H1 (cell line): ENCODE data around the gene KLHL26. TPM values are rescaled to one million over a fixed set of nuclear protein-coding genes. Genes with fewer than 3 reads are reported as not detected.
A peak's percentile ranks its signal among the peaks of the same experiment; 100 is the strongest.

Experiments used
- CTCF ChIA-PET: fragments of 300-600 bp; sonication (Branson Sonifier 250); formaldehyde crosslinking; loops from one replicate; lab custom pipeline; 2021; ENCODE audit not compliant: partially characterized antibody; lab: Charles Lee
- POLR2A ChIA-PET: fragments of 300-600 bp; sonication (Branson Sonifier 250); formaldehyde crosslinking; loops from one replicate; lab custom pipeline; 2021; ENCODE audit warnings: inconsistent platforms; ENCODE audit not compliant: partially characterized antibody; lab: Charles Lee
- DNase-seq, 2 experiments: peaks; one replicate each; pipeline versions ENCODE4 v3.0.0 to v3.0.0-alpha.2; 2010 to 2022; ENCODE audit warnings: low spot score in 2 of 2, low read depth in 1 of 2, mixed read lengths in 1 of 2
- FAIRE-seq: peaks from 2 replicates; lab custom pipeline; 2011; peaks lifted over from hg19 to GRCh38; lab: Jason Lieb, UNC
- H2AFZ ChIP-seq: 2 replicates; pipeline ENCODE4 v1.8.1; 2012; ENCODE audit warnings: low read length, inconsistent platforms
- H2AK5ac ChIP-seq: 2 replicates; pipeline ENCODE4 v1.6.1; 2013; ENCODE audit warnings: low read depth, low read length
- H2BK120ac ChIP-seq: replicated peaks from 2 replicates; pipeline ENCODE3; 2013; ENCODE audit warnings: low read depth, low read length, inconsistent platforms
- H2BK12ac ChIP-seq: 2 replicates; pipeline ENCODE4 v1.6.1; 2013; ENCODE audit warnings: low read depth, low read length
- H2BK15ac ChIP-seq: 2 replicates; pipeline ENCODE4 v1.6.1; 2013; ENCODE audit warnings: low read length
- H2BK20ac ChIP-seq: 2 replicates; pipeline ENCODE4 v1.6.1; 2013; ENCODE audit warnings: low read length
- H2BK5ac ChIP-seq: 2 replicates; pipeline ENCODE4 v1.6.1; 2013; ENCODE audit warnings: low read depth, low read length
- H3K14ac ChIP-seq: 2 replicates; pipeline ENCODE4 v1.6.1; 2013; ENCODE audit warnings: inconsistent platforms; ENCODE audit not compliant: insufficient read length
- H3K18ac ChIP-seq: 2 replicates; pipeline ENCODE4 v1.6.1; 2013; ENCODE audit warnings: low read length; ENCODE audit errors: extremely low read depth
- H3K23ac ChIP-seq: 2 replicates; pipeline ENCODE4 v1.6.1; 2013; ENCODE audit warnings: inconsistent platforms; ENCODE audit not compliant: insufficient read length
- H3K23me2 ChIP-seq: 2 replicates; pipeline ENCODE4 v1.6.1; 2013; ENCODE audit warnings: low read depth, low read length
- H3K27ac ChIP-seq: 2 replicates; pipeline ENCODE4 v1.6.1; 2011; ENCODE audit warnings: low read depth, low read length, inconsistent platforms
- H3K27me3 ChIP-seq, 4 experiments: replicated peaks in 1 of 4; 1 replicate in 1 of 4; 2 replicates in 3 of 4; pipeline versions ENCODE4 v1.6.1 to v1.8.1; 2011 to 2013; ENCODE audit warnings: low read length in 3 of 4, mild to moderate bottlenecking in 3 of 4, inconsistent platforms in 2 of 4, mixed read lengths in 2 of 4, moderate library complexity in 1 of 4; ENCODE audit not compliant: control insufficient read depth in 3 of 4, insufficient read depth in 3 of 4; ENCODE audit errors: extremely low read depth in 1 of 4
- H3K36me3 ChIP-seq, 4 experiments: 2 replicates each; pipeline versions ENCODE4 v1.6.1 to v1.8.1; 2011 to 2013; ENCODE audit warnings: mild to moderate bottlenecking in 4 of 4, low read length in 3 of 4, moderate library complexity in 2 of 4, control low read depth in 1 of 4, inconsistent platforms in 1 of 4; ENCODE audit not compliant: insufficient read depth in 4 of 4, control insufficient read depth in 2 of 4
- H3K4ac ChIP-seq: replicated peaks from 2 replicates; pipeline ENCODE3; 2013; ENCODE audit warnings: low read length, low read depth, mixed read lengths, inconsistent platforms; ENCODE audit not compliant: insufficient read length
- H3K4me1 ChIP-seq, 4 experiments: replicated peaks in 1 of 4; 1 replicate in 1 of 4; 2 replicates in 3 of 4; pipeline versions ENCODE4 v1.6.1 to v1.8.1; 2011 to 2013; ENCODE audit warnings: low read length in 3 of 4, inconsistent platforms in 2 of 4, mixed read lengths in 1 of 4; ENCODE audit not compliant: insufficient read depth in 4 of 4, control insufficient read depth in 3 of 4
- H3K4me2 ChIP-seq, 2 experiments: 2 replicates each; pipeline versions ENCODE4 v1.6.1 to v1.8.1; 2011 to 2013; ENCODE audit warnings: low read depth in 2 of 2, low read length in 2 of 2, control low read depth in 1 of 2, inconsistent platforms in 1 of 2, mild to moderate bottlenecking in 1 of 2; ENCODE audit not compliant: insufficient read depth in 1 of 2
- H3K4me3 ChIP-seq, 4 experiments: fragments of 200-600, 300-600 bp in 1 of 4; sonication (generic), shearing (Covaris generic), sonication (Bioruptor Twin) in 1 of 4; 2 replicates each; pipeline versions ENCODE4 v1.5.1 to v1.8.1; 2011 to 2016; ENCODE audit warnings: low read length in 4 of 4, low read depth in 3 of 4, control low read depth in 2 of 4, inconsistent platforms in 2 of 4, mild to moderate bottlenecking in 2 of 4, mixed read lengths in 1 of 4, moderate library complexity in 1 of 4; ENCODE audit not compliant: insufficient read depth in 2 of 4; ENCODE audit errors: extremely low read depth in 1 of 4
- H3K56ac ChIP-seq: replicated peaks from 2 replicates; pipeline ENCODE3; 2013; ENCODE audit warnings: low read depth, mild to moderate bottlenecking, mixed read lengths, low read length, inconsistent platforms; ENCODE audit not compliant: insufficient read length
- H3K79me1 ChIP-seq: 2 replicates; pipeline ENCODE4 v1.6.1; 2013; ENCODE audit warnings: low read depth, low read length, control low read depth
- H3K79me2 ChIP-seq, 2 experiments: 2 replicates each; pipeline versions ENCODE4 v1.6.1 to v1.8.1; 2012 to 2013; ENCODE audit warnings: low read length in 2 of 2, mild to moderate bottlenecking in 2 of 2, inconsistent platforms in 1 of 2; ENCODE audit not compliant: insufficient read depth in 2 of 2, control insufficient read depth in 1 of 2
- H3K9ac ChIP-seq, 4 experiments: replicated peaks in 1 of 4; 1 replicate in 1 of 4; 2 replicates in 3 of 4; pipeline versions ENCODE4 v1.6.1 to v1.8.1; 2011 to 2013; ENCODE audit warnings: low read depth in 3 of 4, low read length in 3 of 4, control low read depth in 2 of 4, mild to moderate bottlenecking in 2 of 4, moderate library complexity in 2 of 4, inconsistent platforms in 1 of 4; ENCODE audit errors: extremely low read depth in 1 of 4
- H3K9me3 ChIP-seq, 2 experiments: 2 replicates each; pipeline versions ENCODE4 v1.6.1 to v1.8.1; 2012 to 2013; ENCODE audit warnings: mild to moderate bottlenecking in 2 of 2, moderate library complexity in 2 of 2, control low read depth in 1 of 2, inconsistent platforms in 1 of 2, low read depth in 1 of 2, low read length in 1 of 2, mixed read lengths in 1 of 2; ENCODE audit not compliant: insufficient read depth in 2 of 2
- H4K20me1 ChIP-seq, 2 experiments: replicated peaks in 1 of 2; 2 replicates each; pipeline versions ENCODE3 to v1.8.1; 2011 to 2013; ENCODE audit warnings: inconsistent platforms in 2 of 2, low read length in 2 of 2, mild to moderate bottlenecking in 1 of 2; ENCODE audit not compliant: insufficient read depth in 2 of 2, control insufficient read depth in 1 of 2
- H4K5ac ChIP-seq: 2 replicates; pipeline ENCODE4 v1.6.1; 2013; ENCODE audit warnings: low read length, low read depth, mixed read lengths, inconsistent platforms; ENCODE audit not compliant: insufficient read length
- H4K8ac ChIP-seq: 2 replicates; pipeline ENCODE4 v1.8.0; 2013; ENCODE audit warnings: mild to moderate bottlenecking, moderate library complexity, low read length, inconsistent platforms; ENCODE audit not compliant: insufficient read depth; ENCODE audit errors: extremely low read depth
- H4K91ac ChIP-seq: replicated peaks from 2 replicates; pipeline ENCODE3; 2013; ENCODE audit warnings: low read length, mixed read lengths, inconsistent platforms; ENCODE audit not compliant: insufficient read length
- ATF2 ChIP-seq: IDR thresholded peaks from 2 replicates; pipeline ENCODE4 v1.6.1; 2012; ENCODE audit warnings: low read length, inconsistent platforms
- ATF3 ChIP-seq: IDR thresholded peaks from 2 replicates; pipeline ENCODE4 v1.6.1; 2011; ENCODE audit warnings: low read depth, mild to moderate bottlenecking, low read length; ENCODE audit not compliant: insufficient read depth
- CREB1 ChIP-seq: IDR thresholded peaks from 2 replicates; pipeline ENCODE4 v1.6.1; 2012; ENCODE audit warnings: inconsistent platforms
- RNF2 ChIP-seq: fragments of 200-900, 300-1000 bp; sonication (generic); IDR thresholded peaks from 2 replicates; pipeline ENCODE4 v1.7.1; 2016; ENCODE audit warnings: borderline replicate concordance, low read depth, mild to moderate bottlenecking, antibody characterized with exemption, low read length; ENCODE audit not compliant: poor library complexity, severe bottlenecking; ENCODE audit errors: missing control alignments
- SUZ12 ChIP-seq: fragments of 200-600 bp; sonication (generic); IDR thresholded peaks from 2 replicates; pipeline ENCODE4 v1.6.1; 2012; ENCODE audit warnings: mild to moderate bottlenecking, inconsistent platforms, low read length, moderate library complexity, mixed read lengths
- WGBS, 2 experiments: shearing (Covaris generic) in 1 of 2; methylation state at CpG; one replicate each; pipeline versions ENCODE4 v1.1.6 to v1.1.7; 2013 to 2015; ENCODE audit warnings: low lambda C conversion rate in 2 of 2, mixed read lengths in 2 of 2, inconsistent platforms in 1 of 2, low coverage in 1 of 2, missing lambda C conversion rate in 1 of 2; ENCODE audit not compliant: insufficient replicate concordance in 2 of 2, insufficient coverage in 1 of 2, insufficient read length in 1 of 2; ENCODE audit errors: extremely low coverage in 1 of 2, missing lambda C conversion rate in 1 of 2; 5-methylcytosine and 5-hydroxymethylcytosine counted together
- polyA plus RNA-seq, 7 experiments: library from polyadenylated mRNA; depleted of rRNA in 3 of 7; stranded (reverse) in 5 of 7; unstranded in 2 of 7; fragments of >200 nt in 5 of 7; fragments of 200-250 nt in 2 of 7; gene quantifications; 1 replicate in 5 of 7; 2 replicates in 1 of 7; 4 replicates in 1 of 7; pipeline versions ENCODE4 v1.2.1 to v1.2.3, GENCODE V29; 2011 to 2013; ENCODE audit warnings: missing spikeins in 2 of 7, mixed read lengths in 2 of 7
- total RNA-seq: library from RNA; stranded (reverse); fragmentation: NEBNext Ultra II Directional; extraction: Animal tissue kit (Norgen Biotek cat#: 25700); gene quantifications from 2 replicates; pipeline ENCODE4 v1.2.1, GENCODE V29; 2021

The KLHL26 gene
- total and polyA plus RNA-seq, 2 of the 8 experiments (the other 6 are each of a cell fraction or from before 2014, with no cell fraction given), result 2.2 to 8.8 TPM

GRCh38 chr19:18655173-18655844 lies 18.5 kb downstream of the KLHL26 start:
- Histone ChIP-seq H3K27ac (no peak overlapping the region), H3K4me1 (peaks cover 0 to 15% (median 5%) of the 10 kb centered on the region in 4 experiments; a peak in 5 of 7 replicates), H2BK12ac (no peak overlapping the region), H3K18ac (no peak overlapping the region), H3K79me1 (peaks cover 8% of the 10 kb centered on the region), H4K20me1 (peaks cover 7 to 31% of the 10 kb centered on the region in 2 experiments), H2BK20ac (no peak overlapping the region), H3K23ac (no peak overlapping the region), H3K9ac (no peak overlapping the region), H3K4me3 (no peak overlapping the region), H3K79me2 (no peaks in the 10 kb centered on the region; a peak in 1 of 4 replicates), H3K23me2 (peaks cover 13% of the 10 kb centered on the region; the same call in 1 of the 2 replicates), H3K4me2 (no peak overlapping the region), H2BK120ac (no peak overlapping the region), H2AK5ac (0 out of 2 replicates have a peak overlapping the region, but pooled peaks have one; percentile 24), H2BK15ac (no peak overlapping the region), H4K91ac (no peak overlapping the region), H3K56ac (no peak overlapping the region), H3K9me3 (no peaks in the 10 kb centered on the region), H3K36me3 (no peaks in the 10 kb centered on the region), H3K27me3 (peaks cover 0 to 4% (median 0%) of the 10 kb centered on the region in 4 experiments; a peak in 1 of 7 replicates), H2BK5ac (no peak overlapping the region; the same call in 1 of the 2 replicates), H3K14ac (no peak overlapping the region), H2AFZ (no peak overlapping the region), H4K5ac (no peak overlapping the region), H4K8ac (peak overlapping the region; percentile 17; the same call in 1 of the 2 replicates), H3K4ac (no peak overlapping the region)
- FAIRE-seq (no peak), DNase-seq (no peak)
- ChIA-PET POLR2A (interaction anchor here (0.6 to 1.6 kb wide), 2 partner anchors 10 to 443 kb away, joined by 3 to 4 read pairs; no protein-coding TSS in a partner anchor), CTCF (interaction anchor here (0.8 to 1.5 kb wide), 2 partner anchors 14 to 204 kb away, joined by 3 to 4 read pairs; no protein-coding TSS in a partner anchor)
- 96% methylated on average over 11 of the region's 13 CpGs; no CpG with 5 or more reads in 1 of the 2 experiments for WGBS, 2 experiments
- TF ChIP-seq ATF3 (no peak), RNF2 (no peak), CREB1 (no peak), SUZ12 (no peak), ATF2 (no peak)
